WTC11 (cell line): ENCODE data around the gene RGS14. TPM values are rescaled to one million over a fixed set of nuclear protein-coding genes. Genes with fewer than 3 reads are reported as not detected.

Source experiments
- ATAC-seq: fragments of 200-7000 bp; cut with Tn5 transposase; 2 replicates; pipeline ENCODE4 v1.10.0; 2021; ENCODE audit warnings: mild to moderate bottlenecking, moderate library complexity
- CTCF ChIA-PET: fragments of 300-600 bp; sonication (Branson Sonifier 250); formaldehyde crosslinking; loops from one replicate; lab custom pipeline; 2021; ENCODE audit warnings: antibody characterized with exemption; lab: Charles Lee
- POLR2A ChIA-PET: fragments of 350-600 bp; sonication (Branson Sonifier 250); formaldehyde crosslinking; loops from one replicate; lab custom pipeline; 2021; ENCODE audit warnings: antibody characterized with exemption; lab: Charles Lee
- DNase-seq: peaks from one replicate; pipeline ENCODE4 v3.0.0; 2021; ENCODE audit warnings: low spot score
- H3K27ac Mint-ChIP-seq: 2 replicates; pipeline ENCODE4 v1.8.0; 2021; ENCODE audit warnings: mixed read lengths
- H3K27me3 Mint-ChIP-seq: 2 replicates; pipeline ENCODE4 v1.8.0; 2021; ENCODE audit warnings: low read depth, mild to moderate bottlenecking, moderate library complexity, mixed read lengths
- H3K36me3 Mint-ChIP-seq: 2 replicates; pipeline ENCODE4 v1.8.0; 2021; ENCODE audit warnings: mixed read lengths
- H3K4me1 Mint-ChIP-seq: 2 replicates; pipeline ENCODE4 v1.8.0; 2022; ENCODE audit warnings: mixed read lengths
- H3K4me3 Mint-ChIP-seq: 2 replicates; pipeline ENCODE4 v1.8.0; 2021; ENCODE audit warnings: mild to moderate bottlenecking, moderate library complexity, mixed read lengths
- H3K9me3 Mint-ChIP-seq: 2 replicates; pipeline ENCODE4 v1.8.0; 2021; ENCODE audit warnings: mixed read lengths
- ARID4B ChIP-seq: sonication (generic); formaldehyde crosslinking; IDR thresholded peaks from 2 replicates; pipeline ENCODE4 v1.8.0; 2023; ENCODE audit warnings: missing genetic modification reagents, mild to moderate bottlenecking, borderline replicate concordance
- ATF3 ChIP-seq: sonication (generic); formaldehyde crosslinking; conservative IDR thresholded peaks from 2 replicates; pipeline ENCODE4 v1.8.1; 2022; ENCODE audit warnings: mild to moderate bottlenecking, missing genetic modification reagents
- CBFB ChIP-seq: sonication (generic); formaldehyde crosslinking; IDR thresholded peaks from 2 replicates; pipeline ENCODE4 v1.8.1; 2022; ENCODE audit warnings: mild to moderate bottlenecking, low read depth, missing genetic modification reagents
- E2F5 ChIP-seq: sonication (generic); formaldehyde crosslinking; IDR thresholded peaks from 2 replicates; pipeline ENCODE4 v1.8.1; 2022; ENCODE audit warnings: mild to moderate bottlenecking, moderate library complexity, missing genetic modification reagents
- ETV6 ChIP-seq: sonication (generic); formaldehyde crosslinking; IDR thresholded peaks from 2 replicates; pipeline ENCODE4 v1.8.1; 2022; ENCODE audit warnings: mild to moderate bottlenecking, missing genetic modification reagents
- FOXK1 ChIP-seq: sonication (generic); formaldehyde crosslinking; IDR thresholded peaks from 2 replicates; pipeline ENCODE4 v1.8.0; 2022; ENCODE audit warnings: mild to moderate bottlenecking, moderate library complexity, missing genetic modification reagents
- HMGA2 ChIP-seq: fragments of 250-450 bp; sonication (Bioruptor Pico); IDR thresholded peaks from 2 replicates; pipeline ENCODE4 v1.4.0; 2021; ENCODE audit warnings: mild to moderate bottlenecking, moderate library complexity
- HMGXB4 ChIP-seq: sonication (generic); formaldehyde crosslinking; IDR thresholded peaks from 2 replicates; pipeline ENCODE4 v1.8.1; 2023; ENCODE audit warnings: mild to moderate bottlenecking, moderate library complexity, missing genetic modification reagents
- NFATC4 ChIP-seq: fragments of 250-450 bp; sonication (Bioruptor Pico); IDR thresholded peaks from 2 replicates; pipeline ENCODE4 v1.9.0; 2021; ENCODE audit warnings: mild to moderate bottlenecking
- PRRX2 ChIP-seq: fragments of 250-450 bp; sonication (Bioruptor Pico); IDR thresholded peaks from 2 replicates; pipeline ENCODE4 v1.8.0; 2021; ENCODE audit warnings: mild to moderate bottlenecking
- RELA ChIP-seq: sonication (generic); formaldehyde crosslinking; IDR thresholded peaks from 2 replicates; pipeline ENCODE4 v1.8.1; 2022; ENCODE audit warnings: missing genetic modification reagents, mild to moderate bottlenecking, borderline replicate concordance
- SP1 ChIP-seq: sonication (generic); formaldehyde crosslinking; conservative IDR thresholded peaks from 2 replicates; pipeline ENCODE4 v1.8.1; 2022; ENCODE audit warnings: missing genetic modification reagents
- USF2 ChIP-seq: sonication (generic); formaldehyde crosslinking; IDR thresholded peaks from 2 replicates; pipeline ENCODE4 v1.8.1; 2023; ENCODE audit warnings: mild to moderate bottlenecking, missing genetic modification reagents, moderate library complexity
- ZBTB21 ChIP-seq: sonication (generic); formaldehyde crosslinking; IDR thresholded peaks from 2 replicates; pipeline ENCODE4 v1.8.1; 2023; ENCODE audit warnings: mild to moderate bottlenecking, missing genetic modification reagents, borderline replicate concordance
- ZBTB43 ChIP-seq: sonication (generic); formaldehyde crosslinking; IDR thresholded peaks from 2 replicates; pipeline ENCODE4 v1.8.1; 2023; ENCODE audit warnings: mild to moderate bottlenecking, missing genetic modification reagents
- ZNF121 ChIP-seq: sonication (generic); formaldehyde crosslinking; IDR thresholded peaks from 2 replicates; pipeline ENCODE4 v1.8.0; 2023; ENCODE audit warnings: missing genetic modification reagents
- ZNF232 ChIP-seq: sonication (generic); formaldehyde crosslinking; IDR thresholded peaks from 2 replicates; pipeline ENCODE4 v1.8.0; 2022; ENCODE audit warnings: mild to moderate bottlenecking, missing genetic modification reagents
- ZNF263 ChIP-seq: sonication (generic); formaldehyde crosslinking; IDR thresholded peaks from 2 replicates; pipeline ENCODE4 v1.8.1; 2022; ENCODE audit warnings: low read depth, mild to moderate bottlenecking, moderate library complexity, missing genetic modification reagents
- ZNF396 ChIP-seq: fragments of 250-450 bp; sonication (Bioruptor Pico); IDR thresholded peaks from 2 replicates; pipeline ENCODE4 v1.8.0; 2021; ENCODE audit warnings: mild to moderate bottlenecking, moderate library complexity, borderline replicate concordance
- ZNF423 ChIP-seq: fragments of 250-450 bp; sonication (Bioruptor Pico); IDR thresholded peaks from 2 replicates; pipeline ENCODE4 v2.1.2; 2022; ENCODE audit warnings: mild to moderate bottlenecking, moderate library complexity
- total RNA-seq: library from RNA; stranded (reverse); gene quantifications from 3 replicates; pipeline ENCODE4 v1.2.3, GENCODE V29; 2021

RGS14 gene
- total RNA-seq, 1 experiment from 2014 or later, result 74.6 TPM

GRCh38 chr5:177364159-177364962 is 6.6 kb downstream of the RGS14 start (continued):
- TF ChIP-seq ATF3 (CRISPR knock-in tag), result no peak
- TF ChIP-seq ZNF423 (CRISPR knock-in tag), result no peak
- TF ChIP-seq NFATC4, result no peak
- no peak for TF ChIP-seq USF2
- no peak for TF ChIP-seq E2F5 (CRISPR knock-in tag)
- no peak for TF ChIP-seq HMGXB4 (CRISPR knock-in tag)

- peaks cover 19% of the 10 kb centered on the region for H3K27me3 Mint-ChIP-seq
- no peak for ATAC-seq
- peaks cover 65% of the 10 kb centered on the region for H3K4me1 Mint-ChIP-seq
- POLR2A ChIA-PET, result interaction anchor here (0.6 to 1.8 kb wide), 4 partner anchors 14 to 89 kb away, joined by 3 to 10 read pairs (median 5); partner anchors contain the start of genes GRK6 and LMAN2
- H3K27ac Mint-ChIP-seq, result peak overlapping the region; percentile 99
- peaks cover 13% of the 10 kb centered on the region for H3K36me3 Mint-ChIP-seq
- TF ChIP-seq ZNF396, result no peak
- TF ChIP-seq ZNF232, result no peak
- no peak for TF ChIP-seq PRRX2
- TF ChIP-seq SP1, result no peak
- TF ChIP-seq CBFB (CRISPR knock-in tag), result no peak
- TF ChIP-seq RELA (CRISPR knock-in tag), result no peak
- no peak for TF ChIP-seq FOXK1 (CRISPR knock-in tag)
- TF ChIP-seq ZBTB21 (CRISPR knock-in tag), result no peak
- TF ChIP-seq ETV6 (CRISPR knock-in tag), result no peak
- TF ChIP-seq HMGA2 (CRISPR knock-in tag), result no peak
- no peaks in the 10 kb centered on the region for H3K9me3 Mint-ChIP-seq
- peak overlapping the region; percentile 88 for H3K4me3 Mint-ChIP-seq
- no peak for DNase-seq
- CTCF ChIA-PET, result interaction anchor here (0.6 to 13.2 kb wide), 17 partner anchors 9 to 130 kb away, joined by 3 to 216 read pairs (median 7); partner anchors contain the start of genes GRK6 and LMAN2
Measured at GRCh38 chr5:177365845-177366527, 8.3 kb downstream of the RGS14 start.

GRCh38 chr5:177366528-177367322 is 9.0 kb downstream of the RGS14 start:
- POLR2A ChIA-PET, result interaction anchor here (0.9 to 1.8 kb wide), 7 partner anchors 15 to 88 kb away, joined by 3 to 10 read pairs (median 4); partner anchors contain the start of genes GRK6 and LMAN2
- peak overlapping the region; percentile 88 for H3K4me3 Mint-ChIP-seq
- H3K36me3 Mint-ChIP-seq, result peaks cover 13% of the 10 kb centered on the region
- DNase-seq, result peak; percentile 99
- H3K27ac Mint-ChIP-seq, result peak overlapping the region; percentile 99
- H3K4me1 Mint-ChIP-seq, result peaks cover 66% of the 10 kb centered on the region
- H3K27me3 Mint-ChIP-seq, result peaks cover 16% of the 10 kb centered on the region
- peak; percentile 73 for ATAC-seq
- CTCF ChIA-PET, result interaction anchor here (0.6 to 13.2 kb wide), 31 partner anchors 8 to 295 kb away, joined by 3 to 216 read pairs (median 4); partner anchors contain the start of genes GRK6, LMAN2, PRELID1 and RAB24
- H3K9me3 Mint-ChIP-seq, result no peaks in the 10 kb centered on the region
- TF ChIP-seq ZNF263 (CRISPR knock-in tag), result peak; percentile 83
- TF ChIP-seq ZBTB43, result no peak
- no peak for TF ChIP-seq ZNF121 (CRISPR knock-in tag)
- 0 out of 2 replicates have a peak, but pooled peaks have one; percentile 47 for TF ChIP-seq ARID4B (CRISPR knock-in tag)
